ENCODE results near the gene DNAH6.

The DNAH6 gene

GRCh38 chr2:84807063-84807485 is 290.8 kb downstream of the DNAH6 start:
- DNase-seq, result no peak

DNA sequence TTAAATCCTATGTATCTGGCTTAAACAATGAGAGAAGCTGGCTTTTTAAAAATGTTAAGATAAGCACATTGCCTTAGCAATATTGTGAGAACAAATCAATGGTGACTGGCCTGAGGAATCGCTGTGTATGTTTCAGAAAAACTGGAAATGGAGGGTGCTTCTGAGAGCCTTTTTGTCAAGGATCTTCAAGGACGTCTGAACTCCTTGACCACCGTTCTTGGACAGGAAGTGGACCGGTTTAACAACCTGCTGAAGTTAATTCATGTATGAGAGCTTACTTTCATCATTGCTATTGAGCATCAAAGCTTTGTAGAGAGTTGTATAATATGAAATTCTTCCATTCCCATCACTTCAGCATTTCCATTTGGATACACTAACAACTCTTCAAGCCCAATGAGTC is 292.0 kb downstream of the DNAH6 start:
- DNase-seq, result no peak

GRCh38 chr2:84811839-84812431 is 295.6 kb downstream of the DNAH6 start:
- DNase-seq, result no peak

DNA sequence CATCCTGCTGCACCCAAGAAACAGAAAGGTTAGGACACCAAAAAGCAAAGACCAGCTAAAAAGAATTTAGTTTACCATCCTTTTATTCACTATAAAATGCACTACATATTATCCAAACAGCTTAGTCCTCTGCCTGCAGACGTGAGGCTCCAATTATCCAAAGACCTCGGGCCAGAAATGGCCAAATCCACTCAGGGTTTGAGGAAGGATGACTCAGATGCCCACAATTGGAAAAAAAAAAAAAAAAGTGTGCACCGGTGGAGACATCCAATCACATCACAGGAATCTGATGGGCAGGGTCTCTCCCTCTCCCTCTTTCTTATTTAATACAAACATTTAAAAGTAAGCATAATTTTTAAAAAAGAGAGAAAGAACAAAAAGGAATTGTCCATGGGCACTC is 298.8 kb downstream of the DNAH6 start:
- no peak for DNase-seq

DNA sequence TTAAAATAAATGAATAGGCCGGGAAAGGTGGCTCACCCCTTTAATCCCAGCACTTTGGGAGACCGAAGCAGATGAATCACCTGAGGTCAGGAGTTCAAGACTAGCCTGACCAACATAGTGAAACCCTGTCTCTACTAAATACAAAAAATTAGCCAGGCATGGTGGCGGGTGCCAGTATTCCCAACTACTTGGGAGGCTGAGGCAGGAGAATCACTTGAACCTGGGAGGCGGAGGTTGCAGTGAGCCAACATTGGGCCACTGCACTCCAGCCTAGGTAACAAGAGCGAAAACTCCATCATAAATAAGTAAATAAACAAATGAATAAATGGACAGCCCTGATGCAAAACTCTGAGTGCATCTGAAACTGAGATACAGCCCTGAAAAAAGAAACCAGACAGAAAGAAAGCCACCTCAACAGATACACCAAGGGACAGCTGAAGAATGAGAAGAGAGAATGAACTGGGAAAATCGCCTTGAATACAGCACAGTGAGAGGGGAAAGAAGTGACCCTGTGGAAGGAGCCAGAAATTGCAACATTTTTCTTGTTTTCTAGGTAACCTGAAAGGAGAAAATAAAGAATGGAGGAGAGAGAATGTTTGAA is 300.2 kb downstream of the DNAH6 start:
- DNase-seq, result no peak

DNA sequence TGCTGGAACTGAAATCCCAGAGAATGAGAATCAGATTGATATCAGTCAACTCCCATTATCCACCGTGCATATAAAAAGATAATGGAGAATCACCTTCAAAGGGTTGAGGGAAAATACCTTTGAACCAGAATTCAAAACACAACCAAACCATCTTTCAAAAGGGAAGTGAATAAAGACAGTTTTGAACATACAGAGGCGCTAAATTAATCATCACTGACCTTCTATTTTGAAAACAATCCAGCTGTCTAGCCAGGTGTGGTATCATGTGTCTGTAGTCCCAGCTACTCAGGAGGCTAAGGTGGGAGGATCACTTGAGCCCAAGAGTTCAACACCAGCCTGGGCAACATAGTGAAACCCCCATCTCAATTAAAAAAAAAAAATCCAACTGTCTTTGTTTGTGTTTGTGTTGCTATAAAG is 300.9 kb downstream of the DNAH6 start:
- DNase-seq, result peak in 1 of 2 experiments; percentile 27

GRCh38 chr2:84821806-84822205 is 305.5 kb downstream of the DNAH6 start:
- DNase-seq, result no peak

- DNase-seq, result no peak
These were observed 306.9 kb downstream of the DNAH6 start for GRCh38 chr2:84823229-84823628.

GRCh38 chr2:84823788-84824187 is 307.5 kb downstream of the DNAH6 start:
- DNase-seq, result no peak

DNA sequence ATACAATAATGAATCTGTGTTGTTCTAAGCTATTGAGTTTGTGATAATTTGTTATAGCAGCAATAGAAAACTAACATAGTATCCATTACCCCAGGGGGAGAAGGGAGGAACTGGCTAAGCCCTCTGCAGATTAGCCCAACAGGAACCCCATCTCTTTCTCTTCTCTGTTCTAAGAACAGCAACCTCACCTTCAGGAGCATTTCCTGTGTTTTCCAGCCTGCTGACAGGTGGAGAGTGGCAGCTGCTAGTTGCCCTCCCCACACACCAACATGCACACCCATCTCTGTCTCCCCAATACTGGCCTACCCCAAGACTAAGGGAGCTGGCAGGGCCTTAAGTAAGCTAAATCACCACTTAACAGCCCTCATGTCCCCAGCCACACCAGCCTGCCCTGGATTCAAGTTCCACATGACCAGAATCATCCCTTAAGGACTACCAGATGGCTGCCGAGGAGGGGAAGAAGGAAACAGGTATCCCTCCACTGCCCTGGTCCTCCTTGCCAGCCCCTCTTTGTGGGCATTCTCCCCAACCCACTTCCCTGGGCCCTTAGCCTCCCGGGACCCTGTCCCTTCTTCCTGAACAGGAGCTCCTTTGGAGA is 311.8 kb downstream of the DNAH6 start:
- no peak for DNase-seq

DNA sequence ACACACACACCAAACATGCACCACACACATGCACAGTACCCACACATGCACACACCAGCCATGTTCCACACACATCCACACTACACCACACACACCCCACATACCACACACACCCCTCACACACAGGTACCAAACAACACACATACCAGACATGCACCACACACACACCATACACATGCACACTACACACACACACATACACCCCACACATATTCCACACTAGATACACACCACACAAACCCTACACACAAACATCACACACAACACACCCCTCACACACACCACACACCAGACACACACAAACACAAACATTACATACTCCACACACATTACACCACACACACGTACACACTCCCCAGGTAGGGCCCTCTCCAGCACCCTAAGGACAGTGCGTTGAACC is 313.4 kb downstream of the DNAH6 start:
- DNase-seq, result no peak

- DNase-seq, result no peak
These were observed 313.8 kb downstream of the DNAH6 start for GRCh38 chr2:84830095-84830494.

- no peak for DNase-seq
These were observed 314.6 kb downstream of the DNAH6 start for GRCh38 chr2:84830758-84831500.

- no peak for DNase-seq
These were observed 316.6 kb downstream of the DNAH6 start for GRCh38 chr2:84832772-84833461.

DNA sequence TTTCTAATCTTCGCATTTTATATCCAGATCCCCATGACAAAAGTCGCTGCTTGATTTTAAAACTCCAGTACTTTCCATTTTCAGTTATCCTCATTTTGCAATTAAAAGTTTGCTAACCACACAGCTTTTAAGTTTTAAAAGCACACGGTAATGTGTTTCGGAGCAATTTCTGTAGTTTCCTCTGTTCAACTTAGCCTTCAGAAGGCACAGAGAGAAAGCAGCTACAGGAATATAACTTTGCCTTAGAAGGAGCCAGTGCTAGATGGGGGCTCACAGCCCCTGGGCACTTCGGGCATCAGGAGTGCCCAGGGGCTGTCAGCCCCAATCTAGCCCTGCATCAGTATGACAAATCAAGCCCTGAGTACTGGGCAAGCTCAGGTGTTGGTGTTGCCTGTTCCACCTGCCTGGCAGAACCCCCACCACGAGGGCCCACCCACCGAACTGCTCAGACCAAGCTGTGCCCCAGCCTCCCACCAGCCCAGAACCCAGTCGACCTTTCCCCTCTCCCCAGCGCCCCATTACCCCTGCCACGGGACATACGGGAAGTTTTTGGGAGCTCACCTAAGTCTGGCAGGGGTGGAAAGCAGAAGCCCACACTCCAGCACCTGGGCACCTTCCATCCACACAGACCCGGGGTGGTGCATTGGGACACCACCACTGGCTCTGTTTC is 317.3 kb downstream of the DNAH6 start:
- DNase-seq, result no peak

DNA sequence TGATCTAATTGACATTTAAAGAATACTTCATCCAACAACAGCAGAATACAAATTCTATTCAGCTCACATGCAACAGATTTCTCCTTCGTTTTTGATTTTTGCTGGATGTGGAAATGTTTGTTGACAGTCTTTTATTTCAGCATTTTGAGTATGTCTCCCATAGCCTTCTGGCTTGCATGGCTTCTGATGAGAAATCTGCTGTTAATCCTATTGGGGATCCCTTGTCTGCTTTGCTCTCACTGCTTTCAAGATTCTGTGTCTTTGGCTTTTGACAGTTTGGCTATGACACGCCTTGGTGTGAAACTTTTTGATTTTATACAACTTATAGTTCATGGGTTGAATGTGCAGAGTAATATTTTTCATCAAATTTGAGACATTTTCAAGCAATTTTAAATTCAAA is 319.9 kb downstream of the DNAH6 start:
- DNase-seq, result no peak

DNA sequence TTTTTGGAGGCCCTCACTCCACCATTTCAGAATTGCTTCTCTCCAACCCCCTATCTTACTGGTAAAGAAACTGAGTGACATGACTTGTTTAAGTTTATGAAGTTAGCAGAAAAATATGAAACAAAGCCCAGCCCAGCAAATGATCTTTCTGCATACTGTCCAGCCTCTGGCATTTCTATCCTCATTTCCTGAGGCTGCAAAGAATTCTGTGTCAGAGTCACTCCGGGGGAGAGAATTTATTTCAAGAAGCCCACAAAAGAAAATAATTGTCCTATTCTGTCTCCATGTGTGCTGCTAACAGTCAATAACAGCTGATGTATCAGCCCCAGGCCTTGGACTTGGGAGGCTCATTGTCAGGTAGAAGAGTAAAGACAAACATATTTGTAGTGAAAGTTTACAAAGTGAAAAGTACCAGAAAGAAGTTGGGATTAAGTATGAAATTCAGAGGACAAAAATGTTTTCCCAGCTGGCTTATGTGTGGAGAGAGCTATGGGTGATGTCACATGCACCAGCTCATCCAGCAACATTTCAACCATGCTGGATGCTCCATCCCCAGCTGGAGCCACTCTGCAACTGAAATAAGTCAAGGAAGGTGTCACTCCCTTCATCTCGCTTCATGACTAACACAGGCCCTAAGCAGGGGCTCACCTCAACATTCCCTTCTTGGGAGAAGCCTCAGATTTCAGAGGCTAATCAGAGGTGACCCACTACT is 322.3 kb downstream of the DNAH6 start:
- DNase-seq, result no peak

GRCh38 chr2:84839851-84840250 is 323.6 kb downstream of the DNAH6 start:
- no peak for DNase-seq

GRCh38 chr2:84840306-84840705 is 324.0 kb downstream of the DNAH6 start:
- DNase-seq, result no peak

GRCh38 chr2:84841577-84841976 is 325.3 kb downstream of the DNAH6 start:
- DNase-seq, result no peak

GRCh38 chr2:84844141-84844540 is 327.8 kb downstream of the DNAH6 start:
- DNase-seq, result no peak

DNA sequence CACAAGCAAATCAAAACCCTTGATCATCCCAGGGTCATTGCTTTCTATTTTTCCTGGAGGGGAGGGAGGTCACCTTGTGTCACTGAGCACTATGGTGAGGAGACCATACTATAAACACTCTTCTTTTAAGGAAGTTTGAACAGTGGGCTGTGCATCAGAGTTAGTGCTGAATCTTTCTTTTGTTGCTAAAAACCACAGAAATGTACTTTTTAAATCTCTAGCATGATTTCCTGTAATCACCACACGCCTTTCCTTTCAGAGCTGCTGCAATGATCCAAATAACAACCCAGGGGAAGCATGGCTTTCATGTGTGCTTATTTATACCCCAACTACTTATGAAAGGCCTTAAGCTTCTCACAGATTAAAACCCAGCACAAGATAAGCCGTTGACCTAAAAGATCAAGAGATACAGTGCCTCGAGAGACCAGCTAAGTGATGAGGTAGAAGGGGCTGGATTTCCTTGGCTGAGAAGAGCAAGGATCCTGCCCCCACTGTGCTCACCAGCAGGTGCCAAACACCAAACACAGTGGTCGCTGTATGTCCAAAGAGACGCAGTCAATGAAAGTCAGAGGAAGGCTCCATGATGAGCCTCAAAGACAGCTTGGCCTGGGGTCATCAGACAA is 329.9 kb downstream of the DNAH6 start:
- no peak for DNase-seq
